Activated T-cell treated with anti-CD3 and anti-CD28 coated beads for 48 hours (primary cell): ENCODE data around the gene PDE4D.
"Not testable (repeated sequence)": the region's sequence is repeated elsewhere in the genome, so short reads cannot be mapped to it uniquely, and the experiment has no call there.

ENCODE experiments used
- DNase-seq: peaks from one replicate; pipeline ENCODE4 v3.0.0-alpha.2; 2020; ENCODE audit warnings: low read depth

The PDE4D gene

DNA sequence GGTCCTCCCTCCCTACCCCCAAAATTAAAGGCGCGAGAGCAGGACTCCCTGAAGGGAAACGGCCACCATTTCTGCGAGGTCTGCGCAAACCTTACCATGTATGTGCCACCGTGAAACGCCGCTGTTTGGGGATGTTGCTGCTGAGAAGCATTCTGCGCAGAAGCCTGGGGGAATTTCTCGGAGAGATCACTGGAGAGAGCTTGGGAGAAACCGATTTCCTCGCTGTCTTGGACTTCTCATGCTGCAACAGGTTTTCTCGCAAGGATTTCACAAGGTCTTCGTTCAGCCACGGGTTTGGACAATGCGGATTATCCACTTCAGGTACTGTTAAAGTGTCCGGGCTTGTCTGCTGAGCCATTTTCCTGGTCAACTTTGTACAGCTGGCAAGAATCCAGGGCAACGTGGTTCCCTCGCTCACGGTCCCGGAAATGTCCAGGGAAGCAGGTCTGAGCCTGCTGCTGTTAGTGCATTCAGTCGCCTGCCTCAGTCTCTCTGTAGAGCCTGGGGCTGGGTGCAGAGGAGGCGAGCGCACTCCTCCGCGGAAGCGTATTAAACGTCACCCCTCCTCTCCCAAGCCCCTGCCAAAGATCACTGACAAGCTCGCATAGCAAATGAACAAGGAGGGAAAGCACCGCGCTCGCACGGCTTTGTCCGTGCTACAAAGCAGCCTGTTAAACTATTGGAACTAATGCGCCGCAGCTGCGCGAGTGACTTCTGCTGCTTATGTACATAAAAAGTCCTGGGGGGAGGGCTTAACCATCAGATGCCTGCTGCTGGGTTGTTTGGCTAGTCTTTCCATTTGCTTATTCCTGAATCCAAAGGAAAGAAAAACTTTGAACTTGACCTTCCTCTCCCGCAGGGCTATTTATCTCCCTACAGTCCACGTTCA is 125.1 kb downstream of the PDE4D start:
- DNase-seq, result no peak

DNA sequence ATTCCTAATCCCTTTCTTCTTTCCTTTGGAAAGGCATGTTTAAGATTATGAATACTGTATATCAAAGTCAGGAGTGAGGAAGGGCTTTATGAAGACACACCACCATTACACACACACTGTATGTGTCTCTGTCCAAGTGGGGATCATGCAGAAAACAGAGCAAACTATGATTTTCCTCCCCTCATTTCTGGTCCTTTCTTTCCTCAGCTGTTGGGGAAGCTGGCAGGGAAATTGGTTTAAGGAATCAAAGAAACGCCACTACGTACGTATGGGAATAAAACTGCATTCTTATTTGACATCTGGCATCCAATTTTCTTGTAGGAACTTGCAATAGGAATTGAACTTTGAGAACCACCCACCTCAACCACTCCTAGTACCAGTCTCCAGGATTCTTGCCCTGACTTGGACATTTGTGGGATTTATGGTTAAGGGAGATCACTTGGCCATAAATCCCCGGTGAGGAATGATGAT is 125.8 kb downstream of the PDE4D start:
- no peak for DNase-seq

DNA sequence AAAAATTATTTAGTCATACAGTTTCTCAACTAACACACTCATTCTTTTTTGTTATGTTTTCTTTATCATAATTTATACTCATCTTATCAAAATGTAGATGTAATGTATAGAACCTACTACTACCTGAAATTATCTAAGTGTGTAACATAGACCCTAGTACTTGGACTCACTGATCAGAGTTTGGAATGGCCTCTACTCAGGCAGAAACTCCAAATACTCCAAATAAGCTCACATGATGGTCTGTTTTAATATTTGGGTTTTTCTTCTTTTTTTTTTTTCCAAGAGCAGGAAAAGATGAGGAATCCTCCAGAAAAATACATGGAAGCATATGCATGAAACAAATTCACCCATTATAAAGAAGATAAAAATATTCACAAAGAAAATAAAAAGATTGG is 126.3 kb downstream of the PDE4D start:
- no peak for DNase-seq

GRCh38 chr5:59766427-59767210 is 126.9 kb downstream of the PDE4D start:
- DNase-seq, result no peak

DNA sequence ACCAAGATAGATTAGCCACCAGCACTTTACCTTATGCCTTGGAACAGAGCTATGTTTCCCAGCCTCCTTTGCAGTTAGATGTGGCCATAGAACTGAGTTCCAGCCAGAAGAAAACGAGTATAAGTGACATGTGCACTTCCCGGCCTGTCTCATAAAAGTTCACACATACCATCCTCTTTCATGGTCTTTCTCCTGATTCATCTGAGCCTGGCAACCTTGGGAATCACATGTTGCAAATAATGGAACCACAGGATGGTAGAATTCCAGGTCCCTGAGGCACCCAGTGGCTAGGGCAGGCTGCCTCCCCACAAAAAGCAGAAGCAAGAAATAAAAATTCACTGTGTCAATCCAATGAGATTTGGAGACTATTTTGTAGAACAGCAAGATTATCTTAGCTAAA is 128.1 kb downstream of the PDE4D start:
- DNase-seq, result no peak

DNA sequence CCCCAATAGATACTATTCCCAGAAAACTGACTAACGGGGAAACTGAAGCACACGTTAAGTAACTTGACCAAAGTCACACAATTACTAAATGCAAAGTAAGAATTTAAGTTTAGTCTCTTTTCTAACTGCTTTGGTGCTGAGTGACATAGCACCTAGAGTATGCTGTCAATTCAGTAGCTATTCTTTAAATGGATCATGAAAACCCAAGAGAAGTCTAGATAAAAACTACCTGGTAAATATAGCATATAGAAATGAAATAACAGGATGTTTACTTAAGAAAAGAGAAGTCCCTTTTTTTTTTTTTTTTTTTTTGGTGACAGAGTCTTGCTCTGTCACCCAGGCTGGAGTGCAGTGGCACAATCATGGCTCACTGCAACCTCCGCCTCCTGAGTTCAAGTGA is 129.2 kb downstream of the PDE4D start:
- DNase-seq, result no peak

- no peak for DNase-seq
Observed at GRCh38 chr5:59763541-59763940, 130.0 kb downstream of the PDE4D start.

- not testable (repeated sequence) for DNase-seq
Observed at GRCh38 chr5:59762232-59762631, 131.3 kb downstream of the PDE4D start.

DNA sequence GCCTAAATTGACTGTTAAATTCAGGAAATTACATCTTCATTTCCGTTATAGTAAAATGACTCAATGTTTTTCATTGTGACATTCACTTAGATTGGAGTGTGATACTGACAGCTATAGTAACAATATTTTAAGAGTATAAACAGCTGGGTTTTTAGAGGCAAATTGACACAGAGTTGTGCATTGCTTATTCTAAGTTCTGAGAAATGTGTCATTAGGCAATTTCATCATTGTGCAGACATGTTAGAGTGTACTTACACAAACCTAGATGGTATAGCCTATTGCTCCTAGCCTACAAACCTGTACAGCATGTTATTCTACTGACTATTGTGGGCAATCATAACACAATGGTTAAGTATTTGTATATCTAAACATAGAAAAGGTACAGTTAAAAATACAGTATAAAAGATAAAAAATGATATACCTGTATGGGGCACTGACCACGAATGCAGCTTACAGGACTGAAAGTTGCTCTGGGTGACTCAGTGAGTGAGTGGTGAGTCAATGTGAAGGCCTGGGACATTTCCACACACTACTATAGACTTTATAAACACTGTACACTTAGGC is 132.7 kb downstream of the PDE4D start:
- DNase-seq, result no peak

GRCh38 chr5:59759600-59760351 is 133.8 kb downstream of the PDE4D start:
- DNase-seq, result no peak

GRCh38 chr5:59758566-59758965 is 135.0 kb downstream of the PDE4D start:
- no peak for DNase-seq

DNA sequence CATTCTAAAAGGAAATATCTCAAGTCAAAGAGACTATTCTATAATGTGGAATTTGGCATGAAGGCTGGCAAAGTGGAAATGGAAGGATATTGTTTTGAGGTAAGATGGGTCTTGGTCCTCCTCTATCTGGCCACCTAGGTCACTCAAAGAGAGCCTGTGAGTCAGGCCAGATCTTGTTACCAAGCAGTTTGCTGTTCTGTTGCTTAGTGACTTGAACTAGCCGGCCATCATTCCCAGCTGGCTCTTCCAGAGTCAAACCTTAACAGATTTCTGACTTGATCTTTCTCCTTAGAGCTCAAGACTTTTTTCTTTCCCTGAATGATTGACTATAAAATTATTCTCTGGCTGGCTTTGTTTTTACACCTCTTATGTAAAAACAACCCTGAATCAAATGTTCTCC is 136.1 kb downstream of the PDE4D start:
- DNase-seq, result no peak

DNA sequence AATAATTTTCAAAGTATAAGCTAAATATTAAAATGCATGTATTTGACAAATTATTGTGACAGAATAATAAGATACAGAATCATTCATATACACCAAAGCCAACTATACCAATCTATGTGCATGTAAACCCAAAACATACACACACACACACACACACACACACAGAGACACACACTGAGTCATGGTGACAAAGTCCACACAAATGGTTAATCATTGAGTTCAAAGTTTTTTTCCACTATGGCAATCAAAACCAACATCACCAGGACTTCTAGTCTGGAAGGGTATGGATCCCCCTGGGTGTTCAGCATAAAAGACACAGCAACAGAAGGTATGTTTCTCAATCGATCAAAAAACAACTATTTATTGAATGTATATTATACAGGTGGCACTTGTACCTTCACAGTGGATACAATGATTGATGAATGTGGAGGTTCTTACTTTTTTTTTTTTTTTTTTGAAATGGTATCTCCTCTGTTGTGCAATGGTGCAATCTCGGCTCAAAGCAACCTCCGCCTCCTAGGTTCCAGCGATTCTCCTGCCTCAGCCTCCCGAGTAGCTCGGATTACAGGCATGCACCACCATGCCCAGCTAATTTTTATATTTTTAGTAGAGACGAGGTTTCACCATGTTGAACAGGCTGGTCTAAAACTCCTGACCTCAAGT is 137.0 kb downstream of the PDE4D start:
- no peak for DNase-seq

DNA sequence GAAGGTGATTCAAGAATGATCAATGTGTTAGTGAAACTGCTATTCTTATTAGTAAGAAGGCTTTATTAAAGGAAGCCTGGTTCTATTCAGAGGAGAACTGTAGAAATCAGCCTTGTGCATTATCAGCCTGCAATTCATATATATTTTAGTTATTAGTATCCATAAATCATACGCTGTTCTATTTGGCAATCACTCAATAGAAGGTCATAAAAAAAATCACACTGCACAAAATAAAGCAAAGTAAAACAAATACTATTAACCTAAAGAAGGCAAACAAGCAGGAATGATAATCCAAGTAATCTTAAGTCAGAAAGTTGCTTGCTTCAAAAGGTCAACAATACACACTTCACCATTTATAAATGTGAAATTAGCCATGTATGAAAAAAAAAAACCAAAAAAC is 138.1 kb downstream of the PDE4D start:
- no peak for DNase-seq

GRCh38 chr5:59753599-59753998 is 139.9 kb downstream of the PDE4D start:
- DNase-seq, result no peak

DNA sequence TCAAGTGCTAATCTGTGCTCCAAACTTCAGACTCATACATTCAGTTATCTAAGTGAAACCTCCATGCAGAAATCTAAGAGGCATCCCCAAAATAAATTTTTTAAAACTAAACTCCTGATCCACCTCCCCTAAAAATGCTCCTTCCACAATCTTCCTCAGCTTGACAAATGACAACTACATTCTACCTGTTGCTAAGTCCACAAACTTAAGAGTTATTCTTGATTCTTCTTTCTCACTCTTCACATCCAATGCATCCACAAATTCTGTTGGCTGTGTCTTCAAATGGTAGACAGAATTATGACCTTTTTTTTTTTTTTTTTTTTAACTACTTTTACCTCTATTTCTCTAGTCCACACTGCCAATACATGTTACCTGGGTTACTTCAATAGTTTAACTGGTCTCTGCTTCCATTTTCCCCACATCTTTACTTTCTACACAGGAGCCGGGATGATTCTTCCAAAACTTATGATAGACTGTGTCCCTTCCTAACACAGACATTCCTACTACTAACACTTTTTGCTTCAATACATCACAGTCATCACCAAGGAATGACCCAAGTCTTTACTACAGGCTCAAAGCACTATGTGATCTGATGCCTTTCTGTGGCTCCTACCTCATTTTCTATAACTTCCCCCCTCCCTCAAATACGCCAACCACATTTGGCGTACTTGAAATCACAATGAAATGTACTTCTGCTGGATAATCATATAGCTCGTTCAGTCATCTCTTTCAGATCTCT is 143.6 kb downstream of the PDE4D start:
- DNase-seq, result no peak

DNA sequence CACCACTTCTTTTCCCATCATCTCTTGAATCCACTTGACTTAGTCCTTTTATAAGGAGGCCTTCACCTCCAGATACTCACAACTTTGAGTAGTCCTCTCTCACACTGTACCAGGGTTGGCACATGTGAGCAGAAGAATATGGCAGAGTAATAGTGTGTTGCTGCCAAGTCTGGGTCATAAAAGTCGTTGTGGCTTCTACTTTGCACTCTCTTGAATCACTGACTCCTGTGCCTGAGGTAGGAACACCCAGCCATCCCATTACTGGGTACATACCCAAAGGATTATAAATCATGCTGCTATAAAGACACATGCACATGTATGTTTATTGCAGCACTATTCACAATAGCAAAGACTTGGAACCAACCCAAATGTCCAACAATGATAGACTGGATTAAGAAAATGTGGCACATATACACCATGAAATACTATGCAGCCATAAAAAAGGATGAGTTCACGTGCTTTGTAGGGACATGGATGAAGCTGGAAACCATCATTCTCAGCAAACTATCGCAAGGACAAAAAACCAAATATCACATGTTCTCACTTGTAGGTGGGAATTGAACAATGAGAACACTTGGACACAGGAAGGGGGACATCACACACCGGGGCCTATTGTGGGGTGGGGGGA is 145.4 kb downstream of the PDE4D start:
- not testable (repeated sequence) for DNase-seq

- DNase-seq, result no peak
Observed at GRCh38 chr5:59746241-59746765, 147.2 kb downstream of the PDE4D start.

GRCh38 chr5:59745415-59745863 is 148.1 kb downstream of the PDE4D start:
- DNase-seq, result no peak

- no peak for DNase-seq
Observed at GRCh38 chr5:59744531-59744992, 149.0 kb downstream of the PDE4D start.
